Activated T-helper 1 cell treated with Interleukin-2 at 50 U/mL for 16 hours (primary cell): ENCODE data around the gene ADSS2.
"Not testable (repeated sequence)": the region's sequence is repeated elsewhere in the genome, so short reads cannot be mapped to it uniquely, and the experiment has no call there.

Experiments used
- DNase-seq: peaks from one replicate; pipeline ENCODE4 v3.0.0-alpha.2; 2020; ENCODE audit warnings: low read depth

The ADSS2 gene

GRCh38 chr1:244365262-244365661 lies 86.4 kb downstream of the ADSS2 start:
- DNase-seq = not testable (repeated sequence)

GRCh38 chr1:244362476-244362875 lies 89.2 kb downstream of the ADSS2 start:
- DNase-seq = no peak

GRCh38 chr1:244361764-244362473 lies 89.8 kb downstream of the ADSS2 start:
- DNase-seq = no peak
